C4-2B (cell line): Measurements from ENCODE around the gene RNASE9.
"Not testable (repeated sequence)": the region's sequence is repeated elsewhere in the genome, so short reads cannot be mapped to it uniquely, and the experiment has no call there.

Experiments
- H3K27ac ChIP-seq: fragments of 450-650 bp; 2 replicates; pipeline ENCODE4 v1.5.1; 2017
- CTCF ChIP-seq: fragments of 450-650 bp; conservative IDR thresholded peaks from 2 replicates; pipeline ENCODE4 v1.5.1; 2017; ENCODE audit warnings: mild to moderate bottlenecking
- ZFX ChIP-seq: fragments of 450-650 bp; IDR thresholded peaks from 2 replicates; pipeline ENCODE4 v1.6.1; 2017

Gene RNASE9

GRCh38 chr14:20591235-20591634, 30.4 kb upstream of the RNASE9 start, which contains the start of gene RNASE12:
TSS of gene RNASE12 (minus strand) at chr14:20591376. CDS start at chr14:20590723, 653 bp downstream.
- TF ChIP-seq CTCF: no peak
- no peak for TF ChIP-seq ZFX
- H3K27ac ChIP-seq: no peak within 1 kb of the TSS

GRCh38 chr14:20587489-20588154, 26.8 kb upstream of the RNASE9 start, which contains the start of gene RNASE11:
TSS of gene RNASE11 (minus strand) at chr14:20588001.
- no peak for TF ChIP-seq CTCF
- TF ChIP-seq ZFX: no peak
- H3K27ac ChIP-seq: no peak within 1 kb of the TSS

- H3K27ac ChIP-seq: no peak overlapping the region
Observed at GRCh38 chr14:20583908-20584307, 23.1 kb upstream of the RNASE9 start.

GRCh38 chr14:20583142-20583541, 22.3 kb upstream of the RNASE9 start:
- H3K27ac ChIP-seq: no peak overlapping the region
- TF ChIP-seq CTCF (no peak), ZFX (no peak)

More at GRCh38 chr14:20583908-20584307, 23.1 kb upstream of the RNASE9 start:
- TF ChIP-seq ZFX: no peak
- no peak for TF ChIP-seq CTCF

- TF ChIP-seq CTCF (no peak), ZFX (no peak)
- no peak overlapping the region for H3K27ac ChIP-seq
Observed at GRCh38 chr14:20580242-20580641, 19.4 kb upstream of the RNASE9 start.

GRCh38 chr14:20578784-20579502, 18.1 kb upstream of the RNASE9 start:
- TF ChIP-seq ZFX: no peak
- no peak overlapping the region for H3K27ac ChIP-seq

GRCh38 chr14:20578325-20578724, 17.5 kb upstream of the RNASE9 start:
- no peak overlapping the region for H3K27ac ChIP-seq
- TF ChIP-seq ZFX (no peak), CTCF (no peak)

GRCh38 chr14:20572382-20572990, 11.6 kb upstream of the RNASE9 start:
- H3K27ac ChIP-seq: not testable (repeated sequence)

GRCh38 chr14:20570720-20571119, 9.9 kb upstream of the RNASE9 start:
- not testable (repeated sequence) for H3K27ac ChIP-seq

- H3K27ac ChIP-seq: not testable (repeated sequence)
Observed at GRCh38 chr14:20569865-20570264, 9.0 kb upstream of the RNASE9 start.
